ENCODE data around the gene NCKAP5.

Gene NCKAP5

DNA sequence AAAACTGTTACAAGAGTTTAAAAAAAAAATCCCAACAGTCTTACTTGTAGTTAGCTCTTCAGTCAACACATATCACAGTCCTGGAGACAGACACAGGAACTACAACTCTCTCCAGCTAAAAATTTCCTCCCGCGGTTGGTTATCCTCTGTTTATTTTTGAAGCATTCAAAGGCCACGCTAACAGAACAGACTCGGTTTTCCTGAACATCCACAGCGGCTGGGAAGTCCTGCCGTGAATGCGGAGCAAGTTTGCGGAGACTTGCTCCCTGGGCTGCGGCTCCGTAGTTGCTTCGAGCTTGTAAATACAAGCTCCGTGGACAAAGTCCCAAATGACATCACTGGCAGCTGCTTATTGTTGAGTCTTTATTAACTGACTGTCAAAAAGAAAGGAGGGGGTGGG is at the start of gene NCKAP5:
Gene NCKAP5 (minus strand): TSS at position 292 of the 400 bp plus-strand sequence. CDS start 50,937 bp downstream, outside the sequence.
- DNase-seq = no peak

- DNase-seq = no peak
Measured at GRCh38 chr2:133609664-133610063, 41.4 kb upstream of the NCKAP5 start.

GRCh38 chr2:133608291-133608690 is 40.0 kb upstream of the NCKAP5 start:
- no peak for DNase-seq

DNA sequence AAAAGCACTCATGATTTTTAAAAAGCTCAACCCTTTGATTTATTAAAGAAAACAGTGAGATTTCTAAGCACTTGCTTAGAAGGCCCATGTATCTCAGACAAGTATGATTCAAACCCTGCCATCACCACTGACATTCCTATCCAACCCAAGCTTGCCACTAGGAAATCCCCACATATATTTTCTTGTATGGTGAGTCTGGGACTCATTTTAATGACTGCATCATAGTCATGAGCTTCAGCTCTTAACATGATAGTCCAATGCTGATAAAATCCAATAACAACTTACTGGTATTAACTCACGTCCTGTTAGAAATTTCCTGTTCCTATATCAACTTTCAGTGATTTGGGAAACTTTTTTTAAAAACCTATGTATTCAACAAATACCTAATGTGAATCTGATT is 39.4 kb upstream of the NCKAP5 start:
- no peak for DNase-seq

- DNase-seq = no peak
Measured at GRCh38 chr2:133606616-133607015, 38.4 kb upstream of the NCKAP5 start.

GRCh38 chr2:133605766-133606137 is 37.5 kb upstream of the NCKAP5 start:
- no peak for DNase-seq

DNA sequence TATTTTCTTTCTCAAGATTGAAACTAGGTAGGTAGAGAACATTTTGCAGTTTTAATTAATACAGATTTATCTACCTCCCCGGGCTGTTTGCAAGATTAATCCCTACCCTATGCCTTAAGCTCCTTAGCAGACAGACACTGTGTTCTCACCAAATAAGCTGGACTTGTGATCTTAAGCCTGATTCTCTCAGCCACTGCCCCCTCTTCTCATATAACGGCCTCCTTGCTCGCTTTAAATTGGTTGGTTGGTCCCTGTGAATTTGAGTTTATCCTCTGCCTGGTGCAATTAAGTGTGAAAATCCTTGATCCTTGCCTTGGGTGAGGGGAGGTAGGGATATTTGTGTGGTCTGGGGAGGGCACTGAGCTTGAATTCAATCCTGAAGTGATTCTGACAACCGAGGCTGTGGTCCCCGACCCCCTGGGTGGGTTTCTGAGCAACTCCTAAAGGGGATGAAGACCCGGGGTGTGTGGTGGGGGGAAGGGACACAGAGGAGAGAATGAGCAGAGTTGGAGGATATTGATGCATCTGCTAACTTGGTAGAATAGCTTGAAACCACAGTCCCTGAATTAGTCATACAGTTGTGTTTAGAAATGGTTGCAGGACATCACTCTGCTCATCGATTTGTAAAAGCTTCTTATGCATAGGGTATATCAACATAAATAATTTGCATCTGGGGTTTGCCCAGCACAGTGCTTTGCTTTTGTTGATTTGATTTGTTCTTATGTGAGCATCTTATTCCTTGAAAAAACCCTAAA is 36.9 kb upstream of the NCKAP5 start:
- DNase-seq = no peak

- DNase-seq = no peak
Measured at GRCh38 chr2:133603109-133603508, 34.8 kb upstream of the NCKAP5 start.

DNA sequence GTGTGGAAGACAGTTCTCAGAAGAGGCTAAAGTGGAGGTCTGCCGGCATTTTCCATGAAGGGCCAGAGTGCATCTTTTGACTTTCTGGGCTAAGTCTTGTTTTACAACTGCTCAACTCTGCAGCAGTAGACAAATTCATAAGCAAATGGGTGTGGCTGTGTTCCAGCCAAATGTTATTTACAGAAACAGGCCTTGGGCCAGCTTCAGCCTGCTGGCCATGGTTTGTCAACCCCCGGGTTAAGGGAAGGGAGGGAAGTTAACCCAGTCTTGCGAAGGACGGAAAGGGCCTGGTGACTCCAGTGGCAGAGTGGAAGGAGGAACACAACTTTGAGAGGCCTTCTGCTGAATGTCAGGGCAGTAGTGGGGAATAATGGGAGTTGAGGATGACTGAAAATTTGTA is 34.3 kb upstream of the NCKAP5 start:
- DNase-seq = no peak

DNA sequence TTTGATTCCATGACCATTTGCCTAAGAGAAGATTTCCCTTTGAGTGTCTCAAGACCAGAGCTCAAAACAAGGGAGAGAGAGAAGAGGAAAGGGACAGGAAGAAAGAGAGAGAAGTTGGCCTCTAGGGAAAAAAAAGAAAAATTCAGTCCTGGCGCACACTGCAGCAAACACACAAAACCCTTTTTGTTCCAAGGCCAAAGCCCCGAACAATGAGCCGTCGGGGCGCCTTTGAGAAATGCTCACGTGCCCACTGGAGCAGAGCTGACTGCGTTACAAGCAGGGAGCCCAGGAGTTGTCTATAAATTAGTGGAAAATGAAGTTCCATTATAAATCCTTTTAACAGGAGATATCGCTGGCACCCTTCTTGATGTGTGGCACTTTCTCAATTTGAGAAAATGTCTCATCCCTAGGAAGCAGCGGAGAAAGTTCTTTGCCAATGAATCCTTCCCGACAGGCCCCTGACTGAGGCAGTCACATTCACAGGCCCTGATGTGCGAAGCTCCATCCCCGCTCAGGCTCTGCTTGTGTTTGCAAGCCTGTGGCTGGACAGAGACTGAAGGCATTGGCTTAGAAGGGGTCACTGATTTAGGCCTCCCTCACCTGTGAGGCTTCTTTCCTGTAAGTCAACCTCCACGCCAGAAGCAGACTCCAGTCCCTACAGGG is 32.1 kb upstream of the NCKAP5 start:
- DNase-seq = no peak

GRCh38 chr2:133599811-133600210 is 31.5 kb upstream of the NCKAP5 start:
- no peak for DNase-seq

- no peak for DNase-seq
Measured at GRCh38 chr2:133599211-133599803, 31.0 kb upstream of the NCKAP5 start.

- DNase-seq = no peak
Measured at GRCh38 chr2:133598769-133599168, 30.5 kb upstream of the NCKAP5 start.

GRCh38 chr2:133596701-133597393 is 28.6 kb upstream of the NCKAP5 start:
- no peak for DNase-seq

- no peak for DNase-seq
Measured at GRCh38 chr2:133591164-133591563, 22.9 kb upstream of the NCKAP5 start.

DNA sequence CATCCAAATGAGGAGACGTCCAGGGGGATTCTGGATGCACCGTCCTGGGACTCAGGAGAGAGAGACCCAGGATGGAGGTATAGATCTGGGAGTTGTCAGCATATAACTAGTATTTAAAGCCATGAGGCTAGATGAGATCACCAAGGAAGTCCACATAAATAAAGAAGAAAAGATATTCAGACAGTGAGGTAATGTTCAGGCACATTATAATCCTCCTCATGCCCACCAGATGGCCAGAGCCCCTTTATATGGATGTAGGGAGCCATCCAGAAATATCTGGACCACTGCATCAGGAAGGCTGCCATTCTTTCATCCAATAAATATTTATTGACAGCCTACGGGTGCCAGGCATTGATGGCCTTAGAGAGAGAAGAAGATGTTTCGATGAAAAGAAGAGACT is 21.2 kb upstream of the NCKAP5 start:
- DNase-seq = no peak

DNA sequence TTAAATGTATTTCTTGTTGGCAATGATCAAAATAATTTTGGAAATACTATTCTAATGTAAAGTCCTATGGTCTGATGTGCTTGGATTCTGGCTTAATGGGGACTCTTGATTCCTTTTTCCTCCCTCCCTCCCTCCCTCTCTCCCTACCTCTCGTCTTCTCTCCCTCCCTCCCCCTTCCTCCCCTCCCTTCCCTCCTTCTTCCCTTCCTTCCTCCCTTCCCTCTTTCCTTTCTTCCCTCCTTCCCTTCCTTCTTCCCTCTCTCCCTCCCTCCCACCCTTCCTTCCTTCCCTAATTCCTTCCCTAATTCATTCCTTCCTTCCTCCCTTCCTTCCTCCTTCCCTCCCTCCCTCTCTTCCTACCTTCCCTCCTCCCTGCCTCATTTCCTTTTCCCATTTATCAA is 19.9 kb upstream of the NCKAP5 start:
- no peak for DNase-seq

- DNase-seq = no peak
Measured at GRCh38 chr2:133586978-133587377, 18.7 kb upstream of the NCKAP5 start.

- no peak for DNase-seq
Measured at GRCh38 chr2:133581010-133581760, 12.9 kb upstream of the NCKAP5 start.

DNA sequence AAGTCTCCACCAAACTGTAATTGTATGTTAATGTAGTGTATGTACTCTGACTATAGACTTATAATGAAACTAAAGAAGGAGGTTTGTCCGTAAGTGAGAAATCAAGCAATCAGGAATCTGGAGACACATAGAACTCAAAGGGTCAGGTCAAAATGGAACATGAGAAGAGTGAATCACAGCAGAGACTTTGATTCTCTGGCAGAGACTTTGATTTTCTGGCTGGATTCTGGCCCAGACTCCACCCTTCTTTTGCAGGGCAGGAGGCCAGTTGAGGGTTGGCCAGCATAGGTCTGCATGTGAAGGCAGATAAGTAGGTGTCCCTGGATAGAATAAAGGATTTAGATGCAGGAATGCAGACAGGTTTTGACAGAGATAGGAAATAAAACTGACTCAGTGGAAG is 11.0 kb upstream of the NCKAP5 start:
- no peak for DNase-seq

DNA sequence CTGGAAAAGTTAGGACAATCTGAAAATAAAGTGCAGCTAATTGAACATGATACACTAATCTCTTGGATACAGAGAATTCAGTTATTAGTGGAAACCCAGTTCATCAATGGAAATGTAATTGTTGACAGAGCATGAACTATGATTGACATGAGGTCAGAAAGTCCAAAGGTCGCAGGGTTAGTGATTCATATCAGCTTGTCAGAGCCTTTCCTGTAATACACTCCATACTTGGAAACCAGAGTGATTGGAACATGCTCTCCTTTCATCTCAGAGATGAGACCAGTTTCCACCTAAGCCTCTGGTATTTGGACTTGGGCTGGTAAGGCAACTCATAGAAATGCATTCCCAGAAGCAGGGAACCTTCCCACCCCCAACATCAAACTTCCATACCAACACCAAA is 8.5 kb upstream of the NCKAP5 start:
- no peak for DNase-seq

DNA sequence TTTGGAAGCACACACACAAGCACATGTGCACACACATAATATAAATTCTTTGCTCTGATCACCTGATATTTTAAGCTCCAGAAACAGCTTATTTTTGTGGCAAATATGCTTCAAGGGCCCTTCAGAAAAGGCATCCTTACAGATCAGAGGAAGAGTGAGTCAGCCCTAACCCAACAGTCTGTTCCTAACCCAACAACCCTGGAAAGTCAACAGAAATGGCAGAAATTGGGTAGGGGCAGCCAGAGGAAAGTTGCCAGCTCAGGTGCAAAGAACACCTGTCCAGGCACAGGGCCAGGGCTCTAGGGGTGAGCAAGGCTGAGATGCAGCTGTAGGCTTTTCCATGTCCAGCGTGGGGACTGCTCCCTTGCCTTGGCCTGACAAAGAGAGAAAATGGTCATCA is 6.4 kb upstream of the NCKAP5 start:
- DNase-seq = no peak

- DNase-seq = no peak
Measured at GRCh38 chr2:133574186-133574585, 5.9 kb upstream of the NCKAP5 start.
